ENCODE data around the gene SLBP.

DNA sequence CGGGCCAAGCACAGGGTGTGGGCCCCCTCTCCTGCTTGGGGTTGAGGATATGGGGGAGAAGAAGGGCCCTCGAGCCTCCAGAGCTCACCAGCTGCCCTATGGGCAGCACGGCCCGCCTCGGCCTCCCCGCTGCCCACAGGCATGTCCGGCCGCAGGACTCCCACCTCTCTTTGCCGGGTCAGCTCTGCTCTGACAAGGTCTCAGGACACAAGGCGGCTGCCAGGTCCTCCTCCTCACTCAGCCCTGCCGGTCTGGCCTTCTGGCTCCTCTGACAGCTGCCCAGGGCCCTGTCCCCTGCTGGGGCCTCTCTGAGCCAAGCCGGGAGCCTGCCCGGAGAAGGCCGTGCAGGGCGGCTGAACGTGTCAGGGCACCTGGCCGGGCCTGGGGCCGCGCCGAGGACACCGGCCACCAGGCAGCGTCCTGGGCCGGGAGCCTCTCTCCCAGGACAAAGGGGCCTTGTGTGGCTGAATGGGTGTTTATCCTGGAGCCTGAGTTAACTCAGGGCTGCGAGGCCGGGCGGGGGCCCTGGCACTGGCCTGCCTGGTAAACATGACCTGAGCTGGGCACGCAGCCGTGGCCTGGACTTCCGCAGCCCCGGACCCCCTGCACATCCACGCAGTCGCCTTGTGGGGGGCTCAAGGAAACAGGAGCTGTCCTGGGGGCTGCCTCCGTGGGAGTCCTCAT, 34.9 kb upstream of the SLBP start:
- TF ChIP-seq, protein P1, sequence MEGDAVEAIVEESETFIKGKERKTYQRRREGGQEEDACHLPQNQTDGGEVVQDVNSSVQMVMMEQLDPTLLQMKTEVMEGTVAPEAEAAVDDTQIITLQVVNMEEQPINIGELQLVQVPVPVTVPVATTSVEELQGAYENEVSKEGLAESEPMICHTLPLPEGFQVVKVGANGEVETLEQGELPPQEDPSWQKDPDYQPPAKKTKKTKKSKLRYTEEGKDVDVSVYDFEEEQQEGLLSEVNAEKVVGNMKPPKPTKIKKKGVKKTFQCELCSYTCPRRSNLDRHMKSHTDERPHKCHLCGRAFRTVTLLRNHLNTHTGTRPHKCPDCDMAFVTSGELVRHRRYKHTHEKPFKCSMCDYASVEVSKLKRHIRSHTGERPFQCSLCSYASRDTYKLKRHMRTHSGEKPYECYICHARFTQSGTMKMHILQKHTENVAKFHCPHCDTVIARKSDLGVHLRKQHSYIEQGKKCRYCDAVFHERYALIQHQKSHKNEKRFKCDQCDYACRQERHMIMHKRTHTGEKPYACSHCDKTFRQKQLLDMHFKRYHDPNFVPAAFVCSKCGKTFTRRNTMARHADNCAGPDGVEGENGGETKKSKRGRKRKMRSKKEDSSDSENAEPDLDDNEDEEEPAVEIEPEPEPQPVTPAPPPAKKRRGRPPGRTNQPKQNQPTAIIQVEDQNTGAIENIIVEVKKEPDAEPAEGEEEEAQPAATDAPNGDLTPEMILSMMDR (IDR thresholded peaks at IDR 0.05; ENCODE audit: extremely low read depth in 1 of 2, insufficient read depth in 1 of 2, low read depth in 1 of 2, low read length in 2 of 2): no peak
- no peak for TF ChIP-seq POLR2A (IDR thresholded peaks at IDR 0.05; ENCODE audit: low read depth, low read length)
- no peak for TF ChIP-seq EZH2 (IDR thresholded peaks at IDR 0.05; ENCODE audit: borderline replicate concordance, low read depth, low read length, severe bottlenecking)
- no peak for TF ChIP-seq POLR2AphosphoS5 (IDR thresholded peaks at IDR 0.05; ENCODE audit: insufficient read depth, low read depth, low read length)
- TF ChIP-seq, protein P2, sequence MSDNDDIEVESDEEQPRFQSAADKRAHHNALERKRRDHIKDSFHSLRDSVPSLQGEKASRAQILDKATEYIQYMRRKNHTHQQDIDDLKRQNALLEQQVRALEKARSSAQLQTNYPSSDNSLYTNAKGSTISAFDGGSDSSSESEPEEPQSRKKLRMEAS (IDR thresholded peaks at IDR 0.05; ENCODE audit: insufficient read depth, insufficient read length): no peak
- no peak for TF ChIP-seq FOS (IDR thresholded peaks at IDR 0.05; ENCODE audit: borderline replicate concordance, insufficient read depth, low read length)
- TF ChIP-seq JUN (IDR thresholded peaks at IDR 0.05; ENCODE audit: borderline replicate concordance, insufficient read depth, insufficient read length, low read depth): no peak
- TF ChIP-seq GATA2 (IDR thresholded peaks at IDR 0.05; ENCODE audit: insufficient read depth, insufficient read length, low read depth, low read length): no peak

All from endothelial cell of umbilical vein (primary cell).